ENCODE results near the gene IL16.

The IL16 gene

GRCh38 chr15:81275711-81276392 lies 79.2 kb downstream of the IL16 start:
- H3K9ac ChIP-seq (ENCODE audit: insufficient read length) = no peak overlapping the region
- no peak overlapping the region for H3K27ac ChIP-seq
- no peak overlapping the region for H3K4me3 ChIP-seq
- TF ChIP-seq EZH2 (IDR thresholded peaks at IDR 0.05) = no peak
- no peak for TF ChIP-seq POLR2AphosphoS5 (IDR thresholded peaks at IDR 0.05; ENCODE audit: borderline replicate concordance, low read depth, low read length)
- H3K9me3 ChIP-seq (ENCODE audit: low read depth, low read length) = no peaks in the 10 kb centered on the region
- no peak for DNase-seq (ENCODE audit: low read depth, low spot score)
- H3K36me3 ChIP-seq (ENCODE audit: insufficient read depth, low read length) = no peaks in the 10 kb centered on the region

DNA sequence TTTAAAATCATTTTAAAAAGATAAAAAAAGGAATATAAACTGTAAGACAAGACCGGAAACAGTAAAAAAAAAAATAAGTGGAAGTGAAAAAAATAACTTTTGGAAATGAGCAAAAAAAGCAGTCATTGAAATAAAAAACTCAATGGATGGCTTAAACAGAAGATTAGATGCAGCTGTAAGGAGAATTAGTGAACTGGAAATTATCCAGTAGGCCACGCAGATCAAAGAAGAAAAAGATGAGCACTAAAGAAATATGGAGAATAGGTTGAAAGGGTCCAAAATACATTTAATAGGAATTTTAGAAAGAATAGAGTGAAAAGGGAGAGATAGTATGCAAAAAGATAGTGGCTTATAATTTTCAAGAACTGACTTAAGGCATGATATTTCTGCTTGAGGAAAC lies 80.3 kb downstream of the IL16 start:
- H3K9ac ChIP-seq (ENCODE audit: insufficient read length) = no peak overlapping the region
- no peak overlapping the region for H3K27ac ChIP-seq
- H3K36me3 ChIP-seq (ENCODE audit: insufficient read depth, low read length) = no peaks in the 10 kb centered on the region
- DNase-seq (ENCODE audit: low read depth, low spot score) = no peak
- TF ChIP-seq FOXP2 (optimal IDR thresholded peaks at IDR 0.05; ENCODE audit: control extremely low read depth, extremely low read length, insufficient read depth) (no peak), EZH2 (IDR thresholded peaks at IDR 0.05) (no peak), POLR2AphosphoS5 (IDR thresholded peaks at IDR 0.05; ENCODE audit: borderline replicate concordance, low read depth, low read length) (no peak)
- H3K4me3 ChIP-seq = no peak overlapping the region
- H3K9me3 ChIP-seq (ENCODE audit: low read depth, low read length) = no peaks in the 10 kb centered on the region

- no peak overlapping the region for H3K27ac ChIP-seq
- no peak for DNase-seq (ENCODE audit: low read depth, low spot score)
- H3K36me3 ChIP-seq (ENCODE audit: insufficient read depth, low read length) = no peaks in the 10 kb centered on the region
- no peak overlapping the region for H3K4me3 ChIP-seq
- H3K9ac ChIP-seq (ENCODE audit: insufficient read length) = no peak overlapping the region
- no peaks in the 10 kb centered on the region for H3K9me3 ChIP-seq (ENCODE audit: low read depth, low read length)
- TF ChIP-seq EZH2 (IDR thresholded peaks at IDR 0.05) (no peak), POLR2AphosphoS5 (IDR thresholded peaks at IDR 0.05; ENCODE audit: borderline replicate concordance, low read depth, low read length) (no peak), FOXP2 (optimal IDR thresholded peaks at IDR 0.05; ENCODE audit: control extremely low read depth, extremely low read length, insufficient read depth) (no peak)
These were observed 81.2 kb downstream of the IL16 start for GRCh38 chr15:81277851-81278250.

GRCh38 chr15:81278306-81279029 lies 81.8 kb downstream of the IL16 start:
- no peaks in the 10 kb centered on the region for H3K36me3 ChIP-seq (ENCODE audit: insufficient read depth, low read length)
- H3K9ac ChIP-seq (ENCODE audit: insufficient read length) = no peak overlapping the region
- no peak overlapping the region for H3K27ac ChIP-seq
- H3K9me3 ChIP-seq (ENCODE audit: low read depth, low read length) = no peaks in the 10 kb centered on the region
- TF ChIP-seq EZH2 (IDR thresholded peaks at IDR 0.05) = no peak
- TF ChIP-seq POLR2AphosphoS5 (IDR thresholded peaks at IDR 0.05; ENCODE audit: borderline replicate concordance, low read depth, low read length) = no peak
- no peak for TF ChIP-seq FOXP2 (optimal IDR thresholded peaks at IDR 0.05; ENCODE audit: control extremely low read depth, extremely low read length, insufficient read depth)
- DNase-seq (ENCODE audit: low read depth, low spot score) = no peak
- H3K4me3 ChIP-seq = no peak overlapping the region

GRCh38 chr15:81279621-81280485 lies 83.2 kb downstream of the IL16 start:
- Histone ChIP-seq H3K9ac (ENCODE audit: insufficient read length) (no peak overlapping the region), H3K36me3 (ENCODE audit: insufficient read depth, low read length) (no peaks in the 10 kb centered on the region), H3K4me3 (no peak overlapping the region), H3K9me3 (ENCODE audit: low read depth, low read length) (no peaks in the 10 kb centered on the region), H3K27ac (no peak overlapping the region)
- no peak for TF ChIP-seq EZH2 (IDR thresholded peaks at IDR 0.05)
- TF ChIP-seq FOXP2 (optimal IDR thresholded peaks at IDR 0.05; ENCODE audit: control extremely low read depth, extremely low read length, insufficient read depth) = no peak
- TF ChIP-seq POLR2AphosphoS5 (IDR thresholded peaks at IDR 0.05; ENCODE audit: borderline replicate concordance, low read depth, low read length) = no peak
- DNase-seq (ENCODE audit: low read depth, low spot score) = no peak

DNA sequence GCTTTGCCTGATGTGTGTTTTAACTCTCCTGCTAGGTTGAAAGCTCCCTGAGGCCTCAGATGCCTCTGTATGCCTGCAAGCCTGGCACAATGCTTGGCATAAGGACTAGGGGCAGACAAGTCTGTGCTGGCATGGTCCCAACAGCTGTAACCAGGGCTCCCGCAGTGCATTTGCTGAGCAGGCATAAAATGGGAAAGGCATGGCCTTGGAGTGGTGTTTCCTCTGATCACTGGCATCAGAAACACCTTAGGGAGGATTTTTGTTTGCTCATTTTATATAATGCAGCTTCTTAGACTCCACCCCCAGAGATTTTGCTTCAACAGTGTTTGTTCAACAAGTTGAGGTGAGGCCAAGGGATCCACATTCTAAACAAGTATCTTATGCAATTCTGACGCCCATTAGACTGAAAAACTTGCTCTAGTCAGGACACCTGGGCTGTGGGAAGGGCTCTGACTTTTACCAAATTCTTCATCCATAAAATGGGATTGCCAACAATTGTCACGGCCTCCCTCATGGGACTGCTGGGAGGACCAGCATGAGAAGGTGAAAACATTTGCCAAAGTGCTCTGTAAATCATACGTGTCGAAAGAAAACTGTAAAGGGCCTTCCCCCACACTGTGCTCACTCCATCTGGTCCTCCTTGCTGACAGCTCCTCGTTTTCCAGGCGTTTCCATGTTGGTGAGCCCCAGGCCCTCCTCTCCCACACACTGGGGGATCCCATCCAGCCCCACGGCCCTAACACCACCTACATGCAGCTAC lies 84.2 kb downstream of the IL16 start:
- Histone ChIP-seq H3K4me3 (no peak overlapping the region), H3K9me3 (ENCODE audit: low read depth, low read length) (no peaks in the 10 kb centered on the region), H3K9ac (ENCODE audit: insufficient read length) (no peak overlapping the region), H3K27ac (no peak overlapping the region), H3K36me3 (ENCODE audit: insufficient read depth, low read length) (no peaks in the 10 kb centered on the region)
- no peak for DNase-seq (ENCODE audit: low read depth, low spot score)
- TF ChIP-seq FOXP2 (optimal IDR thresholded peaks at IDR 0.05; ENCODE audit: control extremely low read depth, extremely low read length, insufficient read depth) (no peak), POLR2AphosphoS5 (IDR thresholded peaks at IDR 0.05; ENCODE audit: borderline replicate concordance, low read depth, low read length) (no peak), EZH2 (IDR thresholded peaks at IDR 0.05) (no peak)

DNA sequence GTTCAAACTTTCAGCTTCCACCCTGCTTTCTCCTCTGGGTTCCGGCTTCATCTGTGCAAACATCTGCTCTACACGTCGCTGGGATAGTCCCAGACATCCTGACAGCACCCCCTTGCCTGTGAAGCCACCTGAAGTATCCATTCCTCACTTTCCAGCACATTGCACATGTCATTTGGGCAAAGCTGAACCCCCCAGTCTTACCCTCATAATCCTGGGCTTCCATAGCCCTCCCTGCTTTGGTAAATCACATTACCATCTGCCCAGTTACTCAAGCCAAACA lies 84.7 kb downstream of the IL16 start:
- H3K36me3 ChIP-seq (ENCODE audit: insufficient read depth, low read length) = no peaks in the 10 kb centered on the region
- H3K4me3 ChIP-seq = no peak overlapping the region
- no peak for DNase-seq (ENCODE audit: low read depth, low spot score)
- no peak for TF ChIP-seq EZH2 (IDR thresholded peaks at IDR 0.05)
- no peak for TF ChIP-seq FOXP2 (optimal IDR thresholded peaks at IDR 0.05; ENCODE audit: control extremely low read depth, extremely low read length, insufficient read depth)
- TF ChIP-seq POLR2AphosphoS5 (IDR thresholded peaks at IDR 0.05; ENCODE audit: borderline replicate concordance, low read depth, low read length) = no peak
- H3K9me3 ChIP-seq (ENCODE audit: low read depth, low read length) = no peaks in the 10 kb centered on the region
- no peak overlapping the region for H3K27ac ChIP-seq
- H3K9ac ChIP-seq (ENCODE audit: insufficient read length) = no peak overlapping the region

Measured in SK-N-MC (cell line).